WTC11 (cell line): ENCODE data around the gene SNRNP25. TPM values are rescaled to one million over a fixed set of nuclear protein-coding genes. Genes with fewer than 3 reads are reported as not detected.

Experiments used
- ATAC-seq: fragments of 200-7000 bp; cut with Tn5 transposase; 2 replicates; pipeline ENCODE4 v1.10.0; 2021; ENCODE audit warnings: mild to moderate bottlenecking, moderate library complexity
- CTCF ChIA-PET: fragments of 300-600 bp; sonication (Branson Sonifier 250); formaldehyde crosslinking; loops from one replicate; lab custom pipeline; 2021; ENCODE audit warnings: antibody characterized with exemption; lab: Charles Lee
- POLR2A ChIA-PET: fragments of 350-600 bp; sonication (Branson Sonifier 250); formaldehyde crosslinking; loops from one replicate; lab custom pipeline; 2021; ENCODE audit warnings: antibody characterized with exemption; lab: Charles Lee
- DNase-seq: peaks from one replicate; pipeline ENCODE4 v3.0.0; 2021; ENCODE audit warnings: low spot score
- H3K27ac Mint-ChIP-seq: 2 replicates; pipeline ENCODE4 v1.8.0; 2021; ENCODE audit warnings: mixed read lengths
- H3K27me3 Mint-ChIP-seq: 2 replicates; pipeline ENCODE4 v1.8.0; 2021; ENCODE audit warnings: low read depth, mild to moderate bottlenecking, moderate library complexity, mixed read lengths
- H3K36me3 Mint-ChIP-seq: 2 replicates; pipeline ENCODE4 v1.8.0; 2021; ENCODE audit warnings: mixed read lengths
- H3K4me1 Mint-ChIP-seq: 2 replicates; pipeline ENCODE4 v1.8.0; 2022; ENCODE audit warnings: mixed read lengths
- H3K4me3 Mint-ChIP-seq: 2 replicates; pipeline ENCODE4 v1.8.0; 2021; ENCODE audit warnings: mild to moderate bottlenecking, moderate library complexity, mixed read lengths
- H3K9me3 Mint-ChIP-seq: 2 replicates; pipeline ENCODE4 v1.8.0; 2021; ENCODE audit warnings: mixed read lengths
- ATF1 ChIP-seq: sonication (generic); formaldehyde crosslinking; IDR thresholded peaks from 2 replicates; pipeline ENCODE4 v1.8.1; 2023; ENCODE audit warnings: mild to moderate bottlenecking, moderate library complexity, missing genetic modification reagents
- GTF2I ChIP-seq: fragments of 250-450 bp; sonication (Bioruptor Pico); conservative IDR thresholded peaks from 2 replicates; pipeline ENCODE4 v1.4.0; 2021; ENCODE audit warnings: mild to moderate bottlenecking
- IRF2 ChIP-seq: sonication (generic); formaldehyde crosslinking; IDR thresholded peaks from 2 replicates; pipeline ENCODE4 v1.8.0; 2022; ENCODE audit warnings: low read depth, missing genetic modification reagents, borderline replicate concordance
- PRRX2 ChIP-seq: fragments of 250-450 bp; sonication (Bioruptor Pico); IDR thresholded peaks from 2 replicates; pipeline ENCODE4 v1.8.0; 2021; ENCODE audit warnings: mild to moderate bottlenecking
- SOX15 ChIP-seq: fragments of 250-450 bp; sonication (Bioruptor Pico); IDR thresholded peaks from 2 replicates; pipeline ENCODE4 v1.9.0; 2021; ENCODE audit warnings: mild to moderate bottlenecking
- SP1 ChIP-seq: sonication (generic); formaldehyde crosslinking; conservative IDR thresholded peaks from 2 replicates; pipeline ENCODE4 v1.8.1; 2022; ENCODE audit warnings: missing genetic modification reagents
- TP53 ChIP-seq: sonication (generic); formaldehyde crosslinking; IDR thresholded peaks from 2 replicates; pipeline ENCODE4 v1.8.1; 2023; ENCODE audit warnings: mild to moderate bottlenecking, missing genetic modification reagents
- ZNF121 ChIP-seq: sonication (generic); formaldehyde crosslinking; IDR thresholded peaks from 2 replicates; pipeline ENCODE4 v1.8.0; 2023; ENCODE audit warnings: missing genetic modification reagents
- total RNA-seq: library from RNA; stranded (reverse); gene quantifications from 3 replicates; pipeline ENCODE4 v1.2.3, GENCODE V29; 2021
- TF ChIP-seq, protein P1 (sequence below): sonication (generic); formaldehyde crosslinking; IDR thresholded peaks from 2 replicates; pipeline ENCODE4 v1.8.0; 2023; ENCODE audit warnings: mild to moderate bottlenecking, missing genetic modification reagents
- TF ChIP-seq, protein P2 (sequence below): fragments of 250-450 bp; sonication (Bioruptor Pico); conservative IDR thresholded peaks from 2 replicates; pipeline ENCODE4 v1.9.0; 2021; ENCODE audit warnings: mild to moderate bottlenecking
- TF ChIP-seq, protein P3 (sequence below): fragments of 250-450 bp; sonication (Bioruptor Pico); IDR thresholded peaks from 2 replicates; pipeline ENCODE4 v1.8.0; 2021; ENCODE audit warnings: mild to moderate bottlenecking
- TF ChIP-seq, protein P4 (sequence below): fragments of 250-450 bp; sonication (Bioruptor Pico); IDR thresholded peaks from 2 replicates; pipeline ENCODE4 v1.9.0; 2021; ENCODE audit warnings: mild to moderate bottlenecking

Gene SNRNP25
- total RNA-seq, 1 experiment from 2014 or later, result 55.9 TPM

DNA sequence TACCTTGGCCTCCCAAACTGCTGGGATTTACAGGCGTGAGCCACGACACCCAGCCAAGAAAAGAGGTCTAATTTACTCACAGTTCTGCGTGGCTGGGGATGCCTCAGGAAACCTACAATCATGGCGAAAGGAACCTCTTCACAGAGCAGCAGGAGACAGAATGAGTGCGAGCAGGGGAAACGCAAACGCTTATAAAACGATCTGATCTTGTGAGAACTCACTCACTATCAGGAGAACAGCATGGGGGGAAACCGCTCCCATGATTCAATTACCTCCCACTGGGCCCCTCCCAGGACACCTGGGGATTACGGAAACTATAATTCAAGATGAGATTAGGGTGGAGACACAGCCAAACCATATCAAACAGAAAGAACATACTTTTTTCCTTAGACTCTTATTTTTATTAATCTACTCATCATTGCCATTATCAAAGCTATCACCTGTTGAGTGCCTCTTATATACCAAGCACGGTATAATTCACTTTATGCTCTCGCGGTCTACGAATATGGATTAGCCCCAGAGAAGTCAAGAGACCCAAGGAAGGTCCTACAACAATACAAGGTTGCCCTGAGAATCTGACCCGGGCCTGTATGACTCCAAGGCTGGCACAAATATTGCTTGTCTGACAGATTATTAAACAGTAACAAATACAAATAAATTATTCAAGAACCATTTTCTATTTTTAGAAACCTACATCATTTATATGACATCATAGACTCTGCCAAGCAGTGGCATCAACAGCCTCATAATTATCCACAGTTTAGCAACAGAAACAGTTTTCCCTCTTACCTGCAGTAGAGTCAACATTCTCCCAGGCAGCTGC is 2.6 kb upstream of the SNRNP25 start:
- DNase-seq, result no peak
- peaks cover 48% of the 10 kb centered on the region for H3K36me3 Mint-ChIP-seq
- peak overlapping the region; percentile 57; the same call in 1 of the 2 replicates for H3K27ac Mint-ChIP-seq
- TF ChIP-seq, protein P1, sequence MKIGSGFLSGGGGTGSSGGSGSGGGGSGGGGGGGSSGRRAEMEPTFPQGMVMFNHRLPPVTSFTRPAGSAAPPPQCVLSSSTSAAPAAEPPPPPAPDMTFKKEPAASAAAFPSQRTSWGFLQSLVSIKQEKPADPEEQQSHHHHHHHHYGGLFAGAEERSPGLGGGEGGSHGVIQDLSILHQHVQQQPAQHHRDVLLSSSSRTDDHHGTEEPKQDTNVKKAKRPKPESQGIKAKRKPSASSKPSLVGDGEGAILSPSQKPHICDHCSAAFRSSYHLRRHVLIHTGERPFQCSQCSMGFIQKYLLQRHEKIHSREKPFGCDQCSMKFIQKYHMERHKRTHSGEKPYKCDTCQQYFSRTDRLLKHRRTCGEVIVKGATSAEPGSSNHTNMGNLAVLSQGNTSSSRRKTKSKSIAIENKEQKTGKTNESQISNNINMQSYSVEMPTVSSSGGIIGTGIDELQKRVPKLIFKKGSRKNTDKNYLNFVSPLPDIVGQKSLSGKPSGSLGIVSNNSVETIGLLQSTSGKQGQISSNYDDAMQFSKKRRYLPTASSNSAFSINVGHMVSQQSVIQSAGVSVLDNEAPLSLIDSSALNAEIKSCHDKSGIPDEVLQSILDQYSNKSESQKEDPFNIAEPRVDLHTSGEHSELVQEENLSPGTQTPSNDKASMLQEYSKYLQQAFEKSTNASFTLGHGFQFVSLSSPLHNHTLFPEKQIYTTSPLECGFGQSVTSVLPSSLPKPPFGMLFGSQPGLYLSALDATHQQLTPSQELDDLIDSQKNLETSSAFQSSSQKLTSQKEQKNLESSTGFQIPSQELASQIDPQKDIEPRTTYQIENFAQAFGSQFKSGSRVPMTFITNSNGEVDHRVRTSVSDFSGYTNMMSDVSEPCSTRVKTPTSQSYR, result no peak
- TF ChIP-seq TP53 (no peak), SOX15 (CRISPR knock-in tag) (no peak)
- no peaks in the 10 kb centered on the region for H3K9me3 Mint-ChIP-seq
- CTCF ChIA-PET, result no interaction called here
- no peak for ATAC-seq
- H3K4me1 Mint-ChIP-seq, result peaks cover 13% of the 10 kb centered on the region
- POLR2A ChIA-PET, result no interaction called here
- H3K4me3 Mint-ChIP-seq, result peak overlapping the region; percentile 53
- no peaks in the 10 kb centered on the region; the same call in 1 of the 2 replicates for H3K27me3 Mint-ChIP-seq

DNA sequence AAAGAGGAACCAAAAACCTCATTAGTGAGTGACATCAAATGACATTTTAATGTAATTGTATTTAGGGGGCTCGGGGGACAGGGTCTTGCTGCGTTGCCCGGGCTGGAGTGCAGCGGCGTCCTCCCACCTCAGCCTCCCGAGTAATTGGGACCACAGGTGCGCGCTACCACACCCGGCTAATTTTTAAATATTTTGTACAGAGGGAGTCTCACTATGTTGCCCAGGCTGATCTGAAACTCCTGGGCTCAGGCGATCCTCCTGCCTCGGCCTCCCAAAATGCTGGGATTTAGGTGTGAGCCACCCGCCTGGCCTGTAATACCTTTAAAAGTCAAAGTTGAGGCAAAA is 581 bp downstream of the SNRNP25 start:
- Mint-ChIP-seq H3K27ac (no peak overlapping the region), H3K27me3 (no peaks in the 10 kb centered on the region; the same call in 1 of the 2 replicates), H3K9me3 (no peaks in the 10 kb centered on the region), H3K4me1 (peaks cover 13% of the 10 kb centered on the region)
- CTCF ChIA-PET, result interaction anchor here (1.3 to 2.5 kb wide), 3 partner anchors 12 to 53 kb away, joined by 18 to 39 read pairs (median 25); no protein-coding TSS in a partner anchor
- no peak for DNase-seq
- TF ChIP-seq GTF2I (CRISPR knock-in tag) (peak; percentile 63; the same call in 1 of the 2 replicates), SP1 (CRISPR knock-in tag) (no peak), ZNF121 (CRISPR knock-in tag) (peak; percentile 84)
- TF ChIP-seq, all 79 proteins: peak for 2
- no peak for ATAC-seq
- POLR2A ChIA-PET, result interaction anchor here (1.6 kb wide), 1 partner anchor 17 kb away, joined by 16 read pairs; the partner anchor contains the start of gene RHBDF1
- Mint-ChIP-seq H3K4me3 (peak overlapping the region; percentile 99), H3K36me3 (peaks cover 53% of the 10 kb centered on the region)

DNA sequence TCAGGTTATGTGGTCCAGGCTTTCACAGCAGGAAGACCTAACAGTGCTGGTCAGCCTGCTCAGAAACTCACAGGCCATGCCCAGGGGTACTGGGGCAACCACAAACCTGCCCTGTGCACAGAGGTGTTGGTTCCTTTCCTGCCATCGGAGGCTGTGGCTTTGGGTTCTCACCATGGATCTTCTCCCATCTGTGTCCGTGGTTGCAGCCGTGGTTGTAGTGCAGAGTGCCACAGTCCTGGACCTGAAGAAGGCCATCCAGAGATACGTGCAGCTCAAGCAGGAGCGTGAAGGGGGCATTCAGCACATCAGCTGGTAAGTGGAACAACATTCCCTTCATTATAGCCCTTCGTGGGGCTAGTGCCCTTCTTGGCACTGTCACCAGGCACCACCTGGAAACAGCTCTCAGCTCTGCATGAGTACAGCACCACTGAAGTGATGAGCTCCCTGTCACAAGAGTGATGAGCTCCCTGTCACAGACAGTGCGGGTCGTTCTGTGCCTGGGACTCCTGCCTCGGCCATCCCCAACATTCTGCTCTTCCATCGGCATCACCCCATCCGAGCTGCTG is 2.0 kb downstream of the SNRNP25 start:
- POLR2A ChIA-PET, result no interaction called here
- Mint-ChIP-seq H3K27me3 (no peaks in the 10 kb centered on the region; the same call in 1 of the 2 replicates), H3K9me3 (no peaks in the 10 kb centered on the region), H3K4me1 (peaks cover 12% of the 10 kb centered on the region), H3K27ac (no peak overlapping the region), H3K36me3 (peaks cover 58% of the 10 kb centered on the region), H3K4me3 (no peak overlapping the region; the same call in 1 of the 2 replicates)
- ATAC-seq (no peak), DNase-seq (no peak)
- CTCF ChIA-PET, result interaction anchor here (0.6 to 1.5 kb wide), 4 partner anchors 10 to 62 kb away, joined by 3 to 5 read pairs (median 4); no protein-coding TSS in a partner anchor
- TF ChIP-seq, protein P2, sequence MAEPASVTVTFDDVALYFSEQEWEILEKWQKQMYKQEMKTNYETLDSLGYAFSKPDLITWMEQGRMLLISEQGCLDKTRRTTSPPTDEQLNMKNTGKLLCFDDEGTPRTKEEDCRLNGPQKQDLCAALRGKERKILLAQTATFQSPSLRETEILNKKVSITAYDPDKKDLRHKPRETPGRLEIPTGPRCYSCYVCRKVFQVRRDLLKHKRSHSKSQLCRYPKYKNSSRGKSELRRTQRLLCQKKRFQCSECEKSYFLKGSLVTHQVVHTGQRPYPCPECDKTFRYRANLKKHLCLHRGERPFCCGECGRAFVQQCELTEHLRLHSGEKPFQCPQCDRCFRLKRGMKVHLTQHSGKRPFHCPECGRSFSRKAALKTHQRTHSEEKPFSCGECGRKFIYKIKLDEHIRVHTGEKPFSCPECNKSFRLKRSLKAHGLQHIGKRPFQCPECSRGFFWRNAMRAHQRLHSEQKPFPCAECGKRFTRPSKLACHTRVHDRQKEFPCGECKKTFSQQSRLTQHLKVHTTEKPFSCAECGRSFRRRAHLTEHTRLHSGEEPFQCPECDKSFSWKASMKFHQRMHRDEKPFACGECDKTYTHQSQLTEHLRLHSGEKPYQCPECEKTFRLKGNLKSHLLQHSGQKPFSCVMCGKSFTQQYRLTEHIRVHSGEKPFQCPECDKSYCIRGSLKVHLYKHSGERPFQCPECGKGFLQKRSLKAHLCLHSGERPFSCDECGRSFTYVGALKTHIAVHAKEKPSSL, result no peak
- TF ChIP-seq PRRX2 (CRISPR knock-in tag) (no peak), ATF1 (no peak), IRF2 (CRISPR knock-in tag) (no peak)
- TF ChIP-seq, protein P3, sequence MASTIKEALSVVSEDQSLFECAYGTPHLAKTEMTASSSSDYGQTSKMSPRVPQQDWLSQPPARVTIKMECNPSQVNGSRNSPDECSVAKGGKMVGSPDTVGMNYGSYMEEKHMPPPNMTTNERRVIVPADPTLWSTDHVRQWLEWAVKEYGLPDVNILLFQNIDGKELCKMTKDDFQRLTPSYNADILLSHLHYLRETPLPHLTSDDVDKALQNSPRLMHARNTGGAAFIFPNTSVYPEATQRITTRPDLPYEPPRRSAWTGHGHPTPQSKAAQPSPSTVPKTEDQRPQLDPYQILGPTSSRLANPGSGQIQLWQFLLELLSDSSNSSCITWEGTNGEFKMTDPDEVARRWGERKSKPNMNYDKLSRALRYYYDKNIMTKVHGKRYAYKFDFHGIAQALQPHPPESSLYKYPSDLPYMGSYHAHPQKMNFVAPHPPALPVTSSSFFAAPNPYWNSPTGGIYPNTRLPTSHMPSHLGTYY, result no peak
- TF ChIP-seq, protein P4, sequence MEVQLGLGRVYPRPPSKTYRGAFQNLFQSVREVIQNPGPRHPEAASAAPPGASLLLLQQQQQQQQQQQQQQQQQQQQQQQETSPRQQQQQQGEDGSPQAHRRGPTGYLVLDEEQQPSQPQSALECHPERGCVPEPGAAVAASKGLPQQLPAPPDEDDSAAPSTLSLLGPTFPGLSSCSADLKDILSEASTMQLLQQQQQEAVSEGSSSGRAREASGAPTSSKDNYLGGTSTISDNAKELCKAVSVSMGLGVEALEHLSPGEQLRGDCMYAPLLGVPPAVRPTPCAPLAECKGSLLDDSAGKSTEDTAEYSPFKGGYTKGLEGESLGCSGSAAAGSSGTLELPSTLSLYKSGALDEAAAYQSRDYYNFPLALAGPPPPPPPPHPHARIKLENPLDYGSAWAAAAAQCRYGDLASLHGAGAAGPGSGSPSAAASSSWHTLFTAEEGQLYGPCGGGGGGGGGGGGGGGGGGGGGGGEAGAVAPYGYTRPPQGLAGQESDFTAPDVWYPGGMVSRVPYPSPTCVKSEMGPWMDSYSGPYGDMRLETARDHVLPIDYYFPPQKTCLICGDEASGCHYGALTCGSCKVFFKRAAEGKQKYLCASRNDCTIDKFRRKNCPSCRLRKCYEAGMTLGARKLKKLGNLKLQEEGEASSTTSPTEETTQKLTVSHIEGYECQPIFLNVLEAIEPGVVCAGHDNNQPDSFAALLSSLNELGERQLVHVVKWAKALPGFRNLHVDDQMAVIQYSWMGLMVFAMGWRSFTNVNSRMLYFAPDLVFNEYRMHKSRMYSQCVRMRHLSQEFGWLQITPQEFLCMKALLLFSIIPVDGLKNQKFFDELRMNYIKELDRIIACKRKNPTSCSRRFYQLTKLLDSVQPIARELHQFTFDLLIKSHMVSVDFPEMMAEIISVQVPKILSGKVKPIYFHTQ (CRISPR knock-in tag), result no peak
- TF ChIP-seq, protein P1, result no peak
